ENCODE measurements around the gene LRP5.

GRCh38 chr11:68264244-68264643 lies 48.1 kb upstream of the LRP5 start:
- TF ChIP-seq CTCF (IDR thresholded peaks at IDR 0.05) (no peak), POLR2AphosphoS5 (IDR thresholded peaks at IDR 0.05) (no peak), POLR2A (IDR thresholded peaks at IDR 0.05) (no peak)
